ENCODE data around the gene UBE2N.

UBE2N gene

GRCh38 chr12:93377252-93378195 lies 64.2 kb downstream of the UBE2N start, which contains the start of gene NUDT4:
NUDT4 (plus strand) TSS chr12:93377925; CDS start chr12:93378323, 398 bp downstream.
- FAIRE-seq (peak; percentile 99), DNase-seq (ENCODE audit: insufficient read length, low spot score) (peak; percentile 87)
- peak; percentile 50; the same call in 1 of the 2 replicates for TF ChIP-seq TAF1 (IDR thresholded peaks at IDR 0.05; ENCODE audit: low read depth, low read length)
- TF ChIP-seq POLR2A (IDR thresholded peaks at IDR 0.05; ENCODE audit: low read depth, low read length) = peak; percentile 60
- TF ChIP-seq POU2F2 (IDR thresholded peaks at IDR 0.05; ENCODE audit: low read depth, low read length) = no peak
- no peak for TF ChIP-seq PAX5 (IDR thresholded peaks at IDR 0.05; ENCODE audit: insufficient read depth, low read length, severe bottlenecking)
- no peak for TF ChIP-seq SPI1 (IDR thresholded peaks at IDR 0.05; ENCODE audit: low read depth, low read length)
- peak; percentile 76 for TF ChIP-seq POLR2AphosphoS5 (IDR thresholded peaks at IDR 0.05; ENCODE audit: low read depth, low read length)

GRCh38 chr12:93376436-93377251 lies 65.1 kb downstream of the UBE2N start:
- FAIRE-seq (no peak), DNase-seq (ENCODE audit: insufficient read length, low spot score) (no peak)
- TF ChIP-seq SPI1 (IDR thresholded peaks at IDR 0.05; ENCODE audit: low read depth, low read length) = peak; percentile 53
- no peak for TF ChIP-seq PAX5 (IDR thresholded peaks at IDR 0.05; ENCODE audit: insufficient read depth, low read length, severe bottlenecking)
- TF ChIP-seq POLR2A (IDR thresholded peaks at IDR 0.05; ENCODE audit: low read depth, low read length) = no peak
- no peak for TF ChIP-seq POLR2AphosphoS5 (IDR thresholded peaks at IDR 0.05; ENCODE audit: low read depth, low read length)

DNA sequence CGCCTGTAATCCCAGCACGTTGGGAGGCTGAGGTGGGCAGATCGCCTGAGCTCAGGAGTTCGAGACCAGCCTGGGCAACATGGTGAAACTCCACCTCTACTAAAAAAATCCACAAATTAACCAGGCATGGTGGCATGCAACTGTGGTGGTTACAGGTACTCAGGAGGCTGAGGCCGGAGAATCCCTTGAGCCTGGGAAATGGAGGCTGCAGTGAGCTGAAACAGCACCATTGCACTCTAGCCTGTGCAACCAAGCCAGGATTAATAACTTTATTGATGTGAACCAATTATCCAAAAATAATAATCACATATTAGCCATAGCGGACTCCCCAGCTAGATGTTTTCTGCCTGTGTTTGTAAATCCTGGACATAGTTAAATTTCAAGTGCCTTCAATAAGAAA lies 65.8 kb downstream of the UBE2N start:
- TF ChIP-seq PAX5 (IDR thresholded peaks at IDR 0.05; ENCODE audit: insufficient read depth, low read length, severe bottlenecking) (no peak), SPI1 (IDR thresholded peaks at IDR 0.05; ENCODE audit: low read depth, low read length) (no peak), POLR2A (IDR thresholded peaks at IDR 0.05; ENCODE audit: low read depth, low read length) (no peak), TAF1 (IDR thresholded peaks at IDR 0.05; ENCODE audit: low read depth, low read length) (no peak)
- FAIRE-seq = no peak

GRCh38 chr12:93373961-93374656 lies 67.6 kb downstream of the UBE2N start:
- FAIRE-seq = peak; percentile 60
- no peak for DNase-seq (ENCODE audit: insufficient read length, low spot score)
- TF ChIP-seq PAX5 (IDR thresholded peaks at IDR 0.05; ENCODE audit: insufficient read depth, low read length, severe bottlenecking) (no peak), POLR2A (IDR thresholded peaks at IDR 0.05; ENCODE audit: low read depth, low read length) (no peak), SPI1 (IDR thresholded peaks at IDR 0.05; ENCODE audit: low read depth, low read length) (no peak), POLR2AphosphoS5 (IDR thresholded peaks at IDR 0.05; ENCODE audit: low read depth, low read length) (no peak), TAF1 (IDR thresholded peaks at IDR 0.05; ENCODE audit: low read depth, low read length) (no peak), POU2F2 (IDR thresholded peaks at IDR 0.05; ENCODE audit: low read depth, low read length) (no peak)

More for the DNA sequence above, 65.8 kb downstream of the UBE2N start:
- no peak for DNase-seq (ENCODE audit: insufficient read length, low spot score)

DNA sequence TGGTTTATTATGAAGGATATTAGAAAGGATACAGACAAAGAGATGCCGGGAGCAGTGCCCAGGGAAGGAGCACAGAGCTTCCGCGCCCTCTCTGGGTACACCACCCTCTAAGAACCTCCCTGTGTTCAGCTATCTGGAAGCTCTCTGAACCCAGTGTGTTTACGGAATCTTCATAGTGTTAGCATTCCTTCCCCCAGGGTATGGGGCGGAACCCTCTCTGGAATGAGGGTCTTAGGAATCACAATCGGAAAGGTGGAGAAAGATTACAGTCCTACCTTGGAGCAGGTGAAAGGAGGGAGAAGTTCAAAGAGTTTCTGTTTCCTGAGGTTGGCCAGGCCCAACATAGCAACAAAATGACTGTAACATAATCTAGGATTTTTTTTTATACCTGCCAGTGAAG lies 70.8 kb downstream of the UBE2N start:
- FAIRE-seq = no peak
- TF ChIP-seq TAF1 (IDR thresholded peaks at IDR 0.05; ENCODE audit: low read depth, low read length) (no peak), SPI1 (IDR thresholded peaks at IDR 0.05; ENCODE audit: low read depth, low read length) (no peak), POLR2A (IDR thresholded peaks at IDR 0.05; ENCODE audit: low read depth, low read length) (no peak), POU2F2 (IDR thresholded peaks at IDR 0.05; ENCODE audit: low read depth, low read length) (no peak), PAX5 (IDR thresholded peaks at IDR 0.05; ENCODE audit: insufficient read depth, low read length, severe bottlenecking) (no peak), POLR2AphosphoS5 (IDR thresholded peaks at IDR 0.05; ENCODE audit: low read depth, low read length) (no peak)
- DNase-seq (ENCODE audit: insufficient read length, low spot score) = no peak

GRCh38 chr12:93369505-93369904 lies 72.2 kb downstream of the UBE2N start:
- FAIRE-seq = no peak
- DNase-seq (ENCODE audit: insufficient read length, low spot score) = no peak
- TF ChIP-seq POLR2A (IDR thresholded peaks at IDR 0.05; ENCODE audit: low read depth, low read length) (no peak), PAX5 (IDR thresholded peaks at IDR 0.05; ENCODE audit: insufficient read depth, low read length, severe bottlenecking) (no peak), POU2F2 (IDR thresholded peaks at IDR 0.05; ENCODE audit: low read depth, low read length) (no peak), TAF1 (IDR thresholded peaks at IDR 0.05; ENCODE audit: low read depth, low read length) (no peak), SPI1 (IDR thresholded peaks at IDR 0.05; ENCODE audit: low read depth, low read length) (no peak), POLR2AphosphoS5 (IDR thresholded peaks at IDR 0.05; ENCODE audit: low read depth, low read length) (no peak)

DNA sequence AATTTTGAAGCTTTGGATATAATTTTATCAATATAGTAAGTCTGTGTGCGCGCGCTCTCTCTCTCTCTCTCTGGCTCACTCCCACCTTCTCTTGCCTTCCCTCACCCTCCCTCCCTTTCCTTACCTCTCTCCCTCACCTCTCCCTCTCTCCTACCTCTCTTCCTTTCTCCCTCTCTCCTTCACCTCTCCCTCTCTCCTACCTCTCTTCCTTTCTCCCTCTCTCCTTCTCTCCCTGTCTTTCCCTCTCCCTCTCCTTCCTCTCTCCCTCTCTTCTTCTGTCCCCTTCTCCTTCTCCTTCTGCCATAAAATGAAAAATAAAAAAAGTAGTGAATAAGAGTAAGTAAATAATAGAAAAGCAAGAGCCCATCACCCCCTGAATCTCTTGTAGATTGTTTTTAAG lies 73.0 kb downstream of the UBE2N start:
- FAIRE-seq (no peak), DNase-seq (ENCODE audit: insufficient read length, low spot score) (no peak)
- TF ChIP-seq SPI1 (IDR thresholded peaks at IDR 0.05; ENCODE audit: low read depth, low read length) (no peak), POLR2A (IDR thresholded peaks at IDR 0.05; ENCODE audit: low read depth, low read length) (no peak), PAX5 (IDR thresholded peaks at IDR 0.05; ENCODE audit: insufficient read depth, low read length, severe bottlenecking) (no peak), POLR2AphosphoS5 (IDR thresholded peaks at IDR 0.05; ENCODE audit: low read depth, low read length) (no peak), TAF1 (IDR thresholded peaks at IDR 0.05; ENCODE audit: low read depth, low read length) (no peak), POU2F2 (IDR thresholded peaks at IDR 0.05; ENCODE audit: low read depth, low read length) (no peak)

- FAIRE-seq (no peak), DNase-seq (ENCODE audit: insufficient read length, low spot score) (no peak)
- TF ChIP-seq POLR2AphosphoS5 (IDR thresholded peaks at IDR 0.05; ENCODE audit: low read depth, low read length) = no peak
- no peak for TF ChIP-seq SPI1 (IDR thresholded peaks at IDR 0.05; ENCODE audit: low read depth, low read length)
These were observed 75.3 kb downstream of the UBE2N start for GRCh38 chr12:93366422-93366821.

Measured in GM12891 (cell line).